ENCODE measurements around the gene L2HGDH.
A peak's percentile ranks its signal among the peaks of the same experiment; 100 is the strongest.

The L2HGDH gene

DNA sequence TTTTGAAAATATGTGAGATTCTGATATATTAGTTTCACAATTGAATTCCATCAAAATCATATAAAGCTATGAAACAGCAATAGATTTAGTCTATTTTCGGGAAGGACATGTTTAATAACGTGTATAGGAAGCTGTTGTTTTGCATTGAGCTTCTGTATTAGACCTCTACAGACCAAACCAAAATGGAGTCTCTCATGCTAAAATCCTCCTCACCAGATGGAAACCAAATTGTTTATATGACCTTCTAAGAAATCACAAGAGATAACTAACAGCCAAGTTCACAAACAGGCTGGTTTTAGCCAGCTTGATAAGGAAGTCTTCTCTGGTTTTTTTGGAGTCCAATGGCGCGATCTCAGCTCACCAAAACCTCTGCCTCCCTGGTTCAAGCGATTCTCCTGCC, 23.9 kb downstream of the L2HGDH start:
- DNase-seq, result no peak

DNA sequence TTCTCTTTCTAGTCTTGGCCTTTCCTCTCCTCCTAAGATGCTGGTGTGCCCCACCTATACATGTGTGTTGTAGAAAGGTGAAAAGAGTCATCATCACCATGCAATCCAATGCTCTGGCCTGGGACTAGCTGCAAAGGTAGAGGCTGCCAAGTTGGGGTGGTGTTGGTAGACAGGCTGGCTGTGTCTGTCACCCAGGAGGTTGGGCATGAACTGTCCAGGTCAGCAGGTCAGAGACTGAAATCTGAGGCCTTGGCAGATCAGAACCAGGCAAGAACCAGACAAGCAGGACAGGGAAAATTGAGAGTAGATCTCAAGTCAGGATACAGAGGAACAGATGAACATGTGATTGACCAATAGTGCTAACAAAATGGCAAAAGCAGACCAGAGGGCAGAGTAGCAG, 26.2 kb downstream of the L2HGDH start:
- no peak for DNase-seq

- no peak for DNase-seq
Observed at GRCh38 chr14:50272498-50272897, 39.5 kb downstream of the L2HGDH start.

DNA sequence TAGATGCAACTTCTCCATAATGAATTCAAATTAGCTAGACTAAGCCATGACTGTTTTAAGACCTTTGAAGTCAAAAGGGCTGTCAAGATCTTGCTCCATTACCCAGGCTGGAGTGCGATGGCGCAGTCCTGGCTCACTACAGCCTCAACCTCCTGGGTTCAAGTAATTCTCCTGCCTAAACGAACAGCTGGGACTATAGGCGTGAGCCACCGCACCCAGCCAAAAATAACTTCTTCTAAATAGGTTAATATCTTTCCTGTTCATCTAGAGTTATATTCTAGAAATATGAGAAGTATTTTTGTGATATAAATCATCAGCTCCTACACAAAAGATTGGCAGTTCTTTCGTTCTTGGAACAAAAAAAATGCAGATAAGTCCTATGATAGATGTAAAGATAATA, 41.1 kb downstream of the L2HGDH start:
- no peak for DNase-seq

GRCh38 chr14:50265029-50265428, 47.0 kb downstream of the L2HGDH start:
- no peak for DNase-seq

- no peak for DNase-seq
Observed at GRCh38 chr14:50263321-50263720, 48.7 kb downstream of the L2HGDH start.

- no peak for DNase-seq
Observed at GRCh38 chr14:50262865-50263264, 49.2 kb downstream of the L2HGDH start.

DNA sequence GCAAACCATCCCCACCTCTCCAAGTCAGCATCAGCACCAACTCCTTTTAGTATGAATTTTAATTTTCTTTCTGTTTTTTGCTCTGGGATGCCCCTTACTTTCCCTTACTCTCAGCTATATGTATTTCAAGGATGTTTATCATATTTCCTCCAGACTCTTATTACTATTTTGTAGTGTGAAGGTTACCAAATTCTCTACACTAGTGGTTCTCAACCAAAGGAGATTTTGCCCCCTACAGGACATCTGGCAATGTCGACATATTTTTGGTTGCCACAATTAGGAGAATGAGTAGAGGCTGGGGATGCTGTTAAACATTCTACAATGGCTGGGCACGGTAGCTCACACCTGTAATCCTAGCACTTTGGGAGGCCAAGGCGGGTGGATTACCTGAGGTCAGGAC, 51.5 kb downstream of the L2HGDH start:
- peak in 2 of 51 donors; percentile 1 to 21 for DNase-seq

DNA sequence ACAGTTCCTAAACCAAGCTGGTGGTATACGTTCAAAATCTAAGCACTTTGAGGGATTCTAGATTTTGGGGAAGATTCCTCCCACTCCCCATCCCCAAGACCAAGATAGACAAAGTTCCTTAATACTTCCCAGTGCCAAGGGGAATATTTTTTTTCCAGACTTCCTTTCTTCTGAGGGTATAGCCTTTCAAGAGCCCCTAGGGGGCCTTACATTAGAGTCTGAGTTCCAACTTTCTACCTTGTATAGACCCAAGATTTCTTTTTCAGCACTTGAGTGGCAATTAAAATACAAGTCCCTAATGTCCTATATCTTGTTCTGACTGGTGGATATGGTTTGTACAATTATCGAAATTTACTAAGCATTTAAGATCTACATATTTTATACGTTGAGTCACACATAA, 52.0 kb downstream of the L2HGDH start:
- DNase-seq, result no peak

DNA sequence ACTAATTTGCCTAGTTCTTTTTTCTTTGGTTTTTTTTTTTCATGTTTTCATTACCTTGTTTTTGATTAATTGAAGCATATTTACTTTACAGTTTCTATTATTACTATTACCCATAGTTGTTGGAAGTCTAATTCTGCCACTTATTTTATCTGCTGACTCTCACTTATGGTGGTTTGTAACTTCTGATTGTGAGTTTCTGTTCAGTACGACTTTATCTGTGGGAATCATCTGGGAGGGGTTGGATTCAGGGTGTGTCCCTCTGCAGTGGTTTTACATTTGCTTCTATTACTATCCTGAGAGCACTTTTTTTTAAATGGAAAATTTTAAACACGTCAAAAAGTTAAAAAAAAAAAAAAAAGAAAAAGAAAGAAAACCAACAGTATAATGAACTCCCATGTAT, 54.3 kb downstream of the L2HGDH start:
- no peak for DNase-seq

- no peak for DNase-seq
Observed at GRCh38 chr14:50254248-50254647, 57.8 kb downstream of the L2HGDH start.

- DNase-seq, result no peak
Observed at GRCh38 chr14:50249136-50249775, 62.8 kb downstream of the L2HGDH start.

- DNase-seq, result no peak
Observed at GRCh38 chr14:50247245-50247644, 64.8 kb downstream of the L2HGDH start.

GRCh38 chr14:50242566-50243310, 69.3 kb downstream of the L2HGDH start:
- no peak for DNase-seq

DNA sequence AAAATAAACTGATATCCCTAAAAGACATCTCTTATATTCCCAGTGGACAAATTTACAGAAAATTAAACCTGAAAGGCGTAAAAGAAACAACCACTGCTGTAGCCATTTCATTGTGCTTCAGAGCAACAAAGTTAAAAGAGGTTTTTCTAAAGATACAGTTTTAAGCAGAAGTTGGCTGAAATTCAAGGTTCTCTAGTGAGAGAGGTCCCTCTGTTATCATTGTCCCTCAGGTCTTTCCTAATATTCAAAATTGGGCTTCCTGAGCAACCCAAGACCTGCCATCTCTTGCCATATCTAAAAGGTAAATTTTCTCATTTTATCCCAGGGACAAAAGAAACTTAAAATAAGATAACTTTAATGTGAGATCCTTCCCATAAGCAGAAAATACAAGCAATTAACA, 69.9 kb downstream of the L2HGDH start:
- no peak for DNase-seq

GRCh38 chr14:50237427-50237826, 74.6 kb downstream of the L2HGDH start:
- no peak for DNase-seq

GRCh38 chr14:50233951-50234250, 78.1 kb downstream of the L2HGDH start:
- DNase-seq, result no peak

DNA sequence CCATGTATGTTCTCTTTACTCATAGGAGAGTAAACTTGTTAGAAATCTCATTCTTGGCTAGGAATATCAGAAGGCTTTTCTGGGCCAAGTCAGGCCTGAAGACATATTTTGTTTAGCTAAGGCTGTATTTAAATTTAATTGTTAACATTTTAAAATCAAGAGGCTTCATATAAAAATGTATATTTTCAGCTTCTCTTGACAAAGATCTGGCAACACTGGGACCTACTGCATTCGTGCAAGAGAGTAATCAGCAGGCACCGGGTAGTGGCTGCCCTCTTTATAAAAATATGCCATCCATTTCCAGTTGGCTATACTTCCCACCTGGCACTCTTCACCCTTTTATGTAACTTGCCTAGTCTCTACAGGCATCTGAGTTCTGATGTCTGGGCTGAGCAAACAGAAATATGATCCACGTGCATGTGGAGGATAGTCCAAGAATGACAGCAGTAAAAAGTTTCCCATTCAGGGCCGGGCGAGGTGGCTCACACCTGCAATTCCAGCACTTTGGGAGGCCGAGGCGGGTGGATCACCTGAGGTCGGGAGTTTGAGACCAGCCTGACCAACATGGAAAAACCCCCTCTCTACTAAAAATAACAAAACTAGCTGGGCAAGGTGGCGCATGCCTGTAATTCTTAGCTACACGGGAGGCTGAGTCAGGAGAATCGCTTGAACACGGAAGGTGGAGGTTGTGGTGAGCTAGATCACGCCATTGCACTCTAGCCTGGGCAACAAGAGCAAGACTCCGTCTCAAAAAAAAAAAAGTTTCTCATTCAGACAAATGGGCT, 78.7 kb downstream of the L2HGDH start:
- no peak for DNase-seq

DNA sequence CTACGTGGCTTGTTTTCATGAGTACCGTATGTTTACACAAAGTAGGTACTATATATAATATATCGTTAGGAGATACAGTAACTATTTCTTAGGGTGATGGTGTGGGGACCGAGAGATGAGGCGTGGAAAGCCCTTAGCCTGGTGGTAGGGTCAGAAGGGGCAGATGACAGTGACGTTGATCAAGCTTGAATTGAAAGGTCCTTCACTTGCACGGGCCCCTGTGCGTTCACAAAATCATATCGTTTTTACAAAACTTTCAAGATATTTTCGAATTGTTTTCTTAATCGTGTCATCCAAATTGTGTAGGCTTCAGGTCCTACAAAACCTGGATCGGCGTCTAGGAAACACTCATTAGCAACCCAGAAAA, 79.8 kb downstream of the L2HGDH start:
- peak in 2 of 51 donors; percentile 3 to 30 for DNase-seq

GRCh38 chr14:50231475-50232275, 80.4 kb downstream of the L2HGDH start, which contains the start of gene SOS2:
Gene SOS2, minus strand, starts transcription at chr14:50231578. Its CDS starts 295 bp downstream, at chr14:50231283.
- DNase-seq, result peak; percentile 22 to 96 (median 86)

GRCh38 chr14:50230701-50231474, 81.1 kb downstream of the L2HGDH start:
- peak in 44 of 51 donors; percentile 12 to 77 (median 37) for DNase-seq
